Measurements from ENCODE around the gene THADA.

DNA sequence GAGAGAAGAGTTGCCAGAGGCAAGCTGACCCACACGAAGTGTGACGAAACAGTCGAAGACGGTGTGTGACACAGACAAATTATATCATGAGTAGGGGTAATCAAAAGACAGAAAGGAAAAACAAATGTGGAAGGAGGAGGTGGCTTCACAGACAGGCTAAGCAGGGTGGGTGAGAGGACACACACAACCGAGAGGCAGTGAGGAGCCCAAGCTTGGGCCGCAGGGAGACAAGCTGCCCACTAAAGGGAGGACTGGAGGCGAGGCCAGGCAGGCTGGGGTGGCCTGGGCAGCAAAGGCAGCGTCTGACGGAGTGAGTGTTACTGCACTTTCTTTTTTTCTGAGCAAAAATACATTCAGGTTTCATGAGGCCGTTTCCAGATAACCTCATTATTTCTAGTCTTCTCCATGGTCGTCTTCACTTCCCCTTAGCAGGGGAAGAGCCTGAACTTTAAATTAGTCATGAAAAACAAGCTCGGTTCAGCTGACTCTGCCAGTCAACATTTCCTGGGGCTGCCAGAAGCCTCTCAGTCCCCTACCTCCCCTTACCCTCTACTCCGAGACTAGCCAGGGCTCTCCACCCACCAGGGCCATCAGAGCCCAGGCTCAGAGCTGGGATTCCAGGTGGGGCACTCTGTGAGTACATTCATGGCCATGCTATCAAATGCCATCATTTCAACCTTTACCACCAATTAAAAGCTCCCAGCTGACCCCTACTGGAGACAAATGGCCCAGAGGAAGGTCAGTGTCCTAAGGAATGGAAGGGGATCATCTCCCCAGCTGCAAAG lies 355.7 kb downstream of the THADA start:
- TF ChIP-seq CTCF (IDR thresholded peaks at IDR 0.05 in 8 of 11, conservative IDR thresholded peaks at IDR 0.05 in 3 of 11): peak in 3 of 11 experiments; percentile 16 to 27 (median 16)
- TF ChIP-seq POLR2A (IDR thresholded peaks at IDR 0.05): no peak
